ENCODE data around the gene ATXN1. TPM values are rescaled to one million over a fixed set of nuclear protein-coding genes. Genes with fewer than 3 reads are reported as not detected.
A peak's percentile ranks its signal among the peaks of the same experiment; 100 is the strongest.

The ATXN1 gene
- total RNA-seq, 1 experiment from 2014 or later: 6.3 TPM

DNA sequence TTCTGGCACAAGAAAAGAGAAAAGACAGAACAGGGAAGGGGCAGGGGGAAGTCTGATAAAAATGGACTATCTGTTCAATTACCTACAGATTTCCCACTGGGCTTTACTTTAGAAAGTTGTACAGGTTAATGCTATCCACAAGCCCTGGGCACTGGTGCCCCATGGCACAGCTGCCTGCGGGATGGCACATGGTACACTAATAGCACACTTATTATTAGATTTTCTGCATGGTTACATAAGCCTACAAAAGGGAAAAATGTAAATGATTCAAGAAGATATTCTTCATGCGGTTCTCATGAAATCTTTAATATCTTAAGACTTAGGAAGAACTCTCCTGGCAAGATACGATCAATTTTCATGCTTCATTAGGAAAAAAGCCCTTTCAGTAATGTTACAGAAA lies 385.4 kb downstream of the ATXN1 start:
- 0 out of 2 replicates have a peak overlapping the region, but pooled peaks have one; percentile 28 for H3K27ac ChIP-seq
- H3K9me3 ChIP-seq (replicated peaks): no peaks in the 10 kb centered on the region
- H3K36me3 ChIP-seq: no peaks in the 10 kb centered on the region

GRCh38 chr6:16375206-16375605 lies 386.1 kb downstream of the ATXN1 start:
- H3K27me3 ChIP-seq: no peaks in the 10 kb centered on the region
- no peaks in the 10 kb centered on the region for H3K9me3 ChIP-seq (replicated peaks)
- H3K4me3 ChIP-seq: no peak overlapping the region
- no peak for DNase-seq
- H3K4me1 ChIP-seq: peaks cover 2% of the 10 kb centered on the region; the same call in 1 of the 2 replicates
- no peaks in the 10 kb centered on the region for H3K36me3 ChIP-seq
- H3K27ac ChIP-seq: no peak overlapping the region

More for the DNA sequence above, 385.4 kb downstream of the ATXN1 start:
- DNase-seq: no peak
- H3K4me3 ChIP-seq: no peak overlapping the region
- no peaks in the 10 kb centered on the region for H3K27me3 ChIP-seq
- peaks cover 2% of the 10 kb centered on the region; the same call in 1 of the 2 replicates for H3K4me1 ChIP-seq

- no peak overlapping the region for H3K27ac ChIP-seq
- H3K9me3 ChIP-seq (replicated peaks): no peaks in the 10 kb centered on the region
- no peaks in the 10 kb centered on the region for H3K27me3 ChIP-seq
- H3K4me3 ChIP-seq: no peak overlapping the region
- peaks cover 2% of the 10 kb centered on the region; the same call in 1 of the 2 replicates for H3K4me1 ChIP-seq
- H3K36me3 ChIP-seq: no peaks in the 10 kb centered on the region
- DNase-seq: no peak
Observed at GRCh38 chr6:16374461-16375200, 386.6 kb downstream of the ATXN1 start.

DNA sequence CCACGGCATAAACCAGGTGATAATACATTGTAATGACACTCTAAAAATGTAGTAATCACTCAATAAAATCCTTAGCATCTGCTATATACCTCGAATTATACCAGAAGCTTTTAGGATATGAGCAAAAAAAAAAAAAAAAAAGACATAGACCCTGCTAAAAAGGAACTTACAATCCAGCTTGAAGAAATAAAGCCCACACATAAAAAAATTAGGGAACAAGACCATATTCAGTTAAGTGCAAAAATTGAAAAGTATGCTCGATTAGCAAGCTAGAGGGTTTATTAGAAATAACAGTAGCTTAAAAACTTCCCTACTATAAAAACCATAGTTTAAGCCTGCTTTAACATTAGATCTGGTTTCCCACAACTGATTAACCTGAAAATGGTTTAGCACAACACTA lies 387.2 kb downstream of the ATXN1 start:
- Histone ChIP-seq H3K27me3 (no peaks in the 10 kb centered on the region), H3K27ac (no peak overlapping the region), H3K4me1 (peaks cover 2% of the 10 kb centered on the region; the same call in 1 of the 2 replicates), H3K36me3 (no peaks in the 10 kb centered on the region), H3K4me3 (no peak overlapping the region), H3K9me3 (replicated peaks) (no peaks in the 10 kb centered on the region)
- DNase-seq: no peak

- Histone ChIP-seq H3K4me3 (no peak overlapping the region), H3K27ac (no peak overlapping the region), H3K36me3 (no peaks in the 10 kb centered on the region), H3K4me1 (peaks cover 2% of the 10 kb centered on the region; the same call in 1 of the 2 replicates), H3K27me3 (no peaks in the 10 kb centered on the region), H3K9me3 (replicated peaks) (no peaks in the 10 kb centered on the region)
- no peak for DNase-seq
Observed at GRCh38 chr6:16372029-16372776, 389.1 kb downstream of the ATXN1 start.

- Histone ChIP-seq H3K4me1 (peaks cover 2% of the 10 kb centered on the region; the same call in 1 of the 2 replicates), H3K27me3 (no peaks in the 10 kb centered on the region), H3K9me3 (replicated peaks) (no peaks in the 10 kb centered on the region), H3K36me3 (no peaks in the 10 kb centered on the region), H3K27ac (no peak overlapping the region), H3K4me3 (no peak overlapping the region)
- no peak for DNase-seq
Observed at GRCh38 chr6:16371401-16371800, 389.9 kb downstream of the ATXN1 start.

- no peaks in the 10 kb centered on the region for H3K36me3 ChIP-seq
- no peak for DNase-seq
- H3K27ac ChIP-seq: no peak overlapping the region
- H3K27me3 ChIP-seq: no peaks in the 10 kb centered on the region
- peaks cover under 1% of the 10 kb centered on the region; the same call in 1 of the 2 replicates for H3K4me1 ChIP-seq
- H3K4me3 ChIP-seq: no peak overlapping the region
- H3K9me3 ChIP-seq (replicated peaks): no peaks in the 10 kb centered on the region
Observed at GRCh38 chr6:16370943-16371342, 390.3 kb downstream of the ATXN1 start.

DNA sequence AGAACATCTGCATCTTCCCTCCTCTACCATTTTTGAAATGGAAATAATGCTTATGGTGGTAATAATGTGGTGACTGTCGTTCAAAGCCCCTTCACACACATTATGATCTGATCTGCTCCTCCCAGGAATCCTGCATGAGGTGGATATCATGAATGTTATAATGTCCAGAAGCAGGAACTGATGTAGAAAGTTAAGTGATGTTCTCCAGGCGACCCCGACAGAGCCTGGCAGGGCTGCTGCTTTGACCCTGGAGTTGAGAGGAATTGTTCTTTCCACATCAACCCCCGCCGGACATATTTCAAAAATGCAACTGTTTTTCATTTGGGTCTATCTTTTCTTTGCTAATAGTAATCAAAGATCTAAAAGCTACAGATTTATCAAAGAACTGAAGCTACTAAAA lies 391.3 kb downstream of the ATXN1 start:
- no peak overlapping the region for H3K27ac ChIP-seq

GRCh38 chr6:16369140-16369745 lies 392.0 kb downstream of the ATXN1 start:
- Histone ChIP-seq H3K4me1 (no peaks in the 10 kb centered on the region), H3K27me3 (no peaks in the 10 kb centered on the region), H3K27ac (no peak overlapping the region), H3K36me3 (no peaks in the 10 kb centered on the region), H3K4me3 (no peak overlapping the region), H3K9me3 (replicated peaks) (no peaks in the 10 kb centered on the region)
- DNase-seq: no peak

More for the DNA sequence above, 391.3 kb downstream of the ATXN1 start:
- no peaks in the 10 kb centered on the region for H3K27me3 ChIP-seq
- no peak for DNase-seq
- no peaks in the 10 kb centered on the region for H3K4me1 ChIP-seq
- H3K9me3 ChIP-seq (replicated peaks): no peaks in the 10 kb centered on the region
- no peaks in the 10 kb centered on the region for H3K36me3 ChIP-seq
- no peak overlapping the region for H3K4me3 ChIP-seq

DNA sequence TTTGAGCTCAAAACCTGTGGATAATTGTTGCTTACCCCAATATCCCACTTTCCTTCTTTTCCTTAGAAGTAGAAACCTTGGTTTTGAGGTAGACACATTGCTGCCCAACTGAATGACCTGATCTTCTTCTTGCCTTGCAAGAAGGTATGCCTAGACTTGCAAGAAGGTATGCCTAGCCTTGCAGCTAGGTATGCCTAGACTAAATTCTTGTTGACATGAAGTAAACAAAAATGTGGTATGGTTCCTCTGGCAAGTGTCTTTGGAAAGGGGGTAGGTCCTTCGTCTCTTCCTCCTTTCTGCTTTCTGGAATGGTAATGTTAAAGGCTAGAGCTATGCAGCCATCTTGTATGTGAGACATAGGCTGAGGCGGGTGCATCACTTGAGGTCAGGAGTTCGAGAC lies 393.7 kb downstream of the ATXN1 start:
- H3K27ac ChIP-seq: no peak overlapping the region
- H3K9me3 ChIP-seq (replicated peaks): no peaks in the 10 kb centered on the region
- no peak overlapping the region for H3K4me3 ChIP-seq
- H3K4me1 ChIP-seq: no peaks in the 10 kb centered on the region
- no peak for DNase-seq
- H3K27me3 ChIP-seq: no peaks in the 10 kb centered on the region
- no peaks in the 10 kb centered on the region for H3K36me3 ChIP-seq

DNA sequence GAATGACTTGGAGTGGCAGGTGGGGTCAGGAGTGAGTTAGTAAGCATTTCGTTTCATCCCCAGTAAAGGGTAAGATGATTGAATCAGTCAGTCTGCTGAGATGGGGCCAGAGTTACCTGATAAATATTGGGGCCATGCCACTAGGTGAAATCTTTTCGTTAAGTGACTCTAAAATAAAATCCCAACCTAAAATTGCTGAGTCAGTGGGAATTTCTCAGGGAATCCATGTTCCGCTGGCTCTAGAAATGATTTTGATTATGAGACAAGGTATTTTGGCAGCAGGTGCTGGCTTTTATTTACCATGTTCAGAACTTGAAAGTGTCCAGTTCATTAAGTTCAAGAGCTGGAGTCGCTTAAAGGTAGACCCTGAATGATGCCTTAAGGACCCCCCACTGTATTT lies 397.5 kb downstream of the ATXN1 start:
- Histone ChIP-seq H3K27me3 (no peaks in the 10 kb centered on the region), H3K9me3 (replicated peaks) (no peaks in the 10 kb centered on the region), H3K4me3 (no peak overlapping the region), H3K4me1 (no peaks in the 10 kb centered on the region), H3K27ac (no peak overlapping the region), H3K36me3 (no peaks in the 10 kb centered on the region)
- no peak for DNase-seq

DNA sequence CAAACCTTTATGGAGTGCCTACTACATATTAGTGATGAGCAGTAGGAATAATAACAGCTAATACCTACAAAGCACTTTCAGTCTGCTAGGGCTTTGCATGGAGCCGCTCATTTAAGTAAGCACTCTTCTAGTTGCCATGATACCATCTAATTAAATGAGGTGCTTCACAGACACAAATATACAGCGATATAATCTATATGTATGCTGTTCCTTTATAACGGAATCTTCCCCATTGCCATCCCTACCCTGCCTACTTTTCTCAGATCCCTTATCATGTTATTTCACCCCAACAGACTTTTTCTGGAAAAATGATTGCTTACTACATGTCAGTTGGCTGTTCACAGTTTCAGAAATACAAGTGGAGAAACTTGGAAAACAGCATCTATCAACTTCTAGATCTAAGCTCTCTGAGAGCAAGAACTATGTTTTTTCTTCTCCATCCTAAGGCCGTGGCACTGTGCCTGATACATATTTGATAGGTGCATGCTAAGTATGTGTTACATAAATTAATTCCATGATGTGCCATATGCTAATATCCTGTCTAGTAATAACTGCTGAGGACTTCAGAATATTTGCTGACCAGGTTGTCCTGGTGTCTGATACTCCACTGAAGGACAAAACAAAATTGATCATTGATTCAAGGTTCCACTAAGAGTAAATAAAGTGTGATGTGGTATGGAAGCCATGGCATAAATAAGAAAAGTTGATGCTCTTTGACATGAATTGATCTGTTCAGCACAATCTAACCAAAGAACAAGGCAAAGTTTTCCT lies 398.3 kb downstream of the ATXN1 start:
- DNase-seq: no peak
- Histone ChIP-seq H3K36me3 (no peaks in the 10 kb centered on the region), H3K9me3 (replicated peaks) (no peaks in the 10 kb centered on the region), H3K27ac (no peak overlapping the region), H3K4me1 (no peaks in the 10 kb centered on the region), H3K27me3 (no peaks in the 10 kb centered on the region), H3K4me3 (no peak overlapping the region)

GRCh38 chr6:16362296-16362695 lies 399.0 kb downstream of the ATXN1 start:
- H3K36me3 ChIP-seq: no peaks in the 10 kb centered on the region
- no peak overlapping the region for H3K4me3 ChIP-seq
- no peak overlapping the region for H3K27ac ChIP-seq
- H3K4me1 ChIP-seq: no peaks in the 10 kb centered on the region
- no peaks in the 10 kb centered on the region for H3K27me3 ChIP-seq
- no peaks in the 10 kb centered on the region for H3K9me3 ChIP-seq (replicated peaks)
- no peak for DNase-seq

DNA sequence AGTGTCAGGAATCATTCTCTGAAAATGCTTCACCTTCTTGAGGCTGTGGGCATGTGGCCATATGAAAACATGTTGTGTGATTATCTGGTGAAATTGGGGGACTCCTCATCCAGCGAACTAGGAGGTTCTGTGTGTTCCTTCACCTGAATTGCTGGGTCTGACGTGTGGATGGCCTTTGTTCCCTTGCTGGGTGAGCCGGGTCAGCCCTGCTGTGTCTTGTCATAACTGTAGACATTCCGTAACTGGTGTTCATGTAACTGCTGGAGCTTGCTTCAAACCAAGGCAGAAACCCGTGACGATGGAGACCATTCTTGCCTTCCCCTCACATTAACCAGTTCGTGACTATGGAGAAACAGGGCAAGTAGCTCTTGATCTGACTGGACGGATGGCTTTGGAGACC lies 399.4 kb downstream of the ATXN1 start:
- H3K4me1 ChIP-seq: no peaks in the 10 kb centered on the region
- H3K36me3 ChIP-seq: no peaks in the 10 kb centered on the region
- no peaks in the 10 kb centered on the region for H3K9me3 ChIP-seq (replicated peaks)
- no peaks in the 10 kb centered on the region for H3K27me3 ChIP-seq
- no peak overlapping the region for H3K4me3 ChIP-seq
- no peak overlapping the region for H3K27ac ChIP-seq
- DNase-seq: no peak

All from SJCRH30 (cell line).